Erythroblast (primary cell): ENCODE data around the gene MICU1.

Source experiments
- GATA1 ChIP-seq: IDR thresholded peaks from 2 replicates; pipeline ENCODE4 v1.6.1; 2011; ENCODE audit warnings: low read depth, mild to moderate bottlenecking, control low read depth, low read length, moderate library complexity
- POLR2A ChIP-seq: IDR thresholded peaks from 2 replicates; pipeline ENCODE4 v1.6.1; 2011; ENCODE audit warnings: mild to moderate bottlenecking, low read length

- TF ChIP-seq POLR2A (no peak), GATA1 (no peak)
These were observed 209.2 kb downstream of the MICU1 start for GRCh38 chr10:72416661-72417060.
